Measurements from ENCODE around the gene RBMXL3. TPM values are rescaled to one million over a fixed set of nuclear protein-coding genes. Genes with fewer than 3 reads are reported as not detected.
"Not testable (repeated sequence)": the region's sequence is repeated elsewhere in the genome, so short reads cannot be mapped to it uniquely, and the experiment has no call there.

RBMXL3 gene
- total and polyA plus RNA-seq, 5 donors from 2014 or later = not detected

GRCh38 chrX:115189646-115190635, 731 bp downstream of the RBMXL3 start:
- Histone ChIP-seq H3K9me3 (ENCODE audit: control insufficient read depth in 2 of 2, low read length in 2 of 2) (no peaks in the 10 kb centered on the region), H3K36me3 (ENCODE audit: control insufficient read depth, insufficient read depth, low read length) (no peaks in the 10 kb centered on the region), H3K4me1 (ENCODE audit: control insufficient read depth, insufficient read depth, low read length, poor library complexity, severe bottlenecking) (no peaks in the 10 kb centered on the region), H3K27ac (ENCODE audit: insufficient read depth, low read length, poor library complexity, severe bottlenecking) (no peak overlapping the region), H3K27me3 (ENCODE audit: control insufficient read depth, insufficient read depth, low read length) (no peaks in the 10 kb centered on the region), H3K4me3 (ENCODE audit: low read depth, low read length) (no peak overlapping the region)
- peaks cover 0 to 6% (median 0%) of the 10 kb centered on the region in 4 donors for H3K4me1 Mint-ChIP-seq
- no peak overlapping the region for H3K4me3 Mint-ChIP-seq
- DNase-seq = no peak
- no peaks in the 10 kb centered on the region for H3K27me3 Mint-ChIP-seq
- no peaks in the 10 kb centered on the region for H3K36me3 Mint-ChIP-seq
- peaks cover 0 to 6% (median 0%) of the 10 kb centered on the region in 7 donors for H3K9me3 Mint-ChIP-seq
- H3K27ac Mint-ChIP-seq = no peak overlapping the region
- no peak for ATAC-seq (ENCODE audit: low read depth in 2 of 2)

GRCh38 chrX:115190636-115191489, 1.7 kb downstream of the RBMXL3 start:
- H3K9me3 ChIP-seq (ENCODE audit: control insufficient read depth in 2 of 2, low read length in 2 of 2) = no peaks in the 10 kb centered on the region
- Mint-ChIP-seq H3K9me3 (peaks cover 0 to 6% (median 0%) of the 10 kb centered on the region in 7 donors), H3K36me3 (no peaks in the 10 kb centered on the region), H3K27ac (no peak overlapping the region), H3K27me3 (no peaks in the 10 kb centered on the region), H3K4me1 (peaks cover 0 to 6% (median 0%) of the 10 kb centered on the region in 4 donors), H3K4me3 (no peak overlapping the region)
- no peak overlapping the region for H3K27ac ChIP-seq (ENCODE audit: insufficient read depth, low read length, poor library complexity, severe bottlenecking)
- H3K27me3 ChIP-seq (ENCODE audit: control insufficient read depth, insufficient read depth, low read length) = no peaks in the 10 kb centered on the region
- no peaks in the 10 kb centered on the region for H3K4me1 ChIP-seq (ENCODE audit: control insufficient read depth, insufficient read depth, low read length, poor library complexity, severe bottlenecking)
- DNase-seq = no peak
- no peak overlapping the region for H3K4me3 ChIP-seq (ENCODE audit: low read depth, low read length)
- H3K36me3 ChIP-seq (ENCODE audit: control insufficient read depth, insufficient read depth, low read length) = no peaks in the 10 kb centered on the region
- ATAC-seq (ENCODE audit: low read depth in 2 of 2) = no peak

- H3K36me3 ChIP-seq (ENCODE audit: control insufficient read depth, insufficient read depth, low read length) = no peaks in the 10 kb centered on the region
These were observed 2.5 kb downstream of the RBMXL3 start for GRCh38 chrX:115191490-115192243.

GRCh38 chrX:115192244-115192700, 3.1 kb downstream of the RBMXL3 start:
- no peaks in the 10 kb centered on the region for H3K36me3 Mint-ChIP-seq

More at GRCh38 chrX:115191490-115192243, 2.5 kb downstream of the RBMXL3 start:
- no peaks in the 10 kb centered on the region for H3K9me3 ChIP-seq (ENCODE audit: control insufficient read depth in 2 of 2, low read length in 2 of 2)
- Mint-ChIP-seq H3K27me3 (no peaks in the 10 kb centered on the region), H3K9me3 (peaks cover 0 to 6% (median 0%) of the 10 kb centered on the region in 7 donors), H3K27ac (no peak overlapping the region), H3K4me3 (no peak overlapping the region), H3K36me3 (no peaks in the 10 kb centered on the region), H3K4me1 (peaks cover 0 to 6% (median 0%) of the 10 kb centered on the region in 4 donors)
- H3K27ac ChIP-seq (ENCODE audit: insufficient read depth, low read length, poor library complexity, severe bottlenecking) = no peak overlapping the region
- no peak for DNase-seq
- H3K4me3 ChIP-seq (ENCODE audit: low read depth, low read length) = no peak overlapping the region
- H3K27me3 ChIP-seq (ENCODE audit: control insufficient read depth, insufficient read depth, low read length) = no peaks in the 10 kb centered on the region
- no peaks in the 10 kb centered on the region for H3K4me1 ChIP-seq (ENCODE audit: control insufficient read depth, insufficient read depth, low read length, poor library complexity, severe bottlenecking)
- ATAC-seq (ENCODE audit: low read depth in 2 of 2) = no peak

GRCh38 chrX:115204040-115204439, 14.8 kb downstream of the RBMXL3 start:
- Histone ChIP-seq H3K4me3 (ENCODE audit: low read depth, low read length) (no peak overlapping the region), H3K27ac (ENCODE audit: insufficient read depth, low read length, poor library complexity, severe bottlenecking) (no peak overlapping the region), H3K4me1 (ENCODE audit: control insufficient read depth, insufficient read depth, low read length, poor library complexity, severe bottlenecking) (no peaks in the 10 kb centered on the region), H3K27me3 (ENCODE audit: control insufficient read depth, insufficient read depth, low read length) (no peaks in the 10 kb centered on the region), H3K9me3 (ENCODE audit: control insufficient read depth in 2 of 2, low read length in 2 of 2) (no peaks in the 10 kb centered on the region), H3K36me3 (ENCODE audit: control insufficient read depth, insufficient read depth, low read length) (no peaks in the 10 kb centered on the region)
- Mint-ChIP-seq H3K9me3 (peaks cover 0 to 14% (median 4%) of the 10 kb centered on the region in 7 donors), H3K4me3 (no peak overlapping the region), H3K4me1 (no peaks in the 10 kb centered on the region), H3K27ac (no peak overlapping the region), H3K36me3 (no peaks in the 10 kb centered on the region), H3K27me3 (no peaks in the 10 kb centered on the region)
- DNase-seq (no peak), ATAC-seq (ENCODE audit: low read depth in 2 of 2) (no peak)

More at GRCh38 chrX:115192244-115192700, 3.1 kb downstream of the RBMXL3 start:
- ATAC-seq (ENCODE audit: low read depth in 2 of 2) = no peak
- Mint-ChIP-seq H3K4me3 (no peak overlapping the region), H3K27me3 (no peaks in the 10 kb centered on the region), H3K27ac (no peak overlapping the region), H3K4me1 (peaks cover 0 to 6% (median 0%) of the 10 kb centered on the region in 4 donors), H3K9me3 (peaks cover 0 to 6% (median 0%) of the 10 kb centered on the region in 7 donors)
- Histone ChIP-seq H3K36me3 (ENCODE audit: control insufficient read depth, insufficient read depth, low read length) (no peaks in the 10 kb centered on the region), H3K27ac (ENCODE audit: insufficient read depth, low read length, poor library complexity, severe bottlenecking) (no peak overlapping the region), H3K4me1 (ENCODE audit: control insufficient read depth, insufficient read depth, low read length, poor library complexity, severe bottlenecking) (no peaks in the 10 kb centered on the region), H3K9me3 (ENCODE audit: control insufficient read depth in 2 of 2, low read length in 2 of 2) (no peaks in the 10 kb centered on the region), H3K27me3 (ENCODE audit: control insufficient read depth, insufficient read depth, low read length) (no peaks in the 10 kb centered on the region), H3K4me3 (ENCODE audit: low read depth, low read length) (no peak overlapping the region)
- no peak for DNase-seq

GRCh38 chrX:115209547-115209946, 20.3 kb downstream of the RBMXL3 start:
- ATAC-seq (ENCODE audit: low read depth in 2 of 2); H3K27ac Mint-ChIP-seq; H3K4me3 Mint-ChIP-seq; H3K9me3 ChIP-seq (ENCODE audit: control insufficient read depth in 2 of 2, low read length in 2 of 2); H3K27me3 Mint-ChIP-seq; H3K36me3 Mint-ChIP-seq; DNase-seq; H3K4me1 Mint-ChIP-seq; H3K27ac ChIP-seq (ENCODE audit: insufficient read depth, low read length, poor library complexity, severe bottlenecking); H3K9me3 Mint-ChIP-seq; H3K36me3 ChIP-seq (ENCODE audit: control insufficient read depth, insufficient read depth, low read length); H3K27me3 ChIP-seq (ENCODE audit: control insufficient read depth, insufficient read depth, low read length); H3K4me3 ChIP-seq (ENCODE audit: low read depth, low read length); H3K4me1 ChIP-seq (ENCODE audit: control insufficient read depth, insufficient read depth, low read length, poor library complexity, severe bottlenecking): not testable (repeated sequence)

- H3K27me3 ChIP-seq (ENCODE audit: control insufficient read depth, insufficient read depth, low read length) = no peaks in the 10 kb centered on the region
- Mint-ChIP-seq H3K36me3 (no peaks in the 10 kb centered on the region), H3K4me3 (no peak overlapping the region), H3K27ac (no peak overlapping the region), H3K4me1 (no peaks in the 10 kb centered on the region), H3K27me3 (no peaks in the 10 kb centered on the region), H3K9me3 (peaks cover 0 to 4% (median 0%) of the 10 kb centered on the region in 7 donors)
- H3K9me3 ChIP-seq (ENCODE audit: control insufficient read depth in 2 of 2, low read length in 2 of 2) = no peaks in the 10 kb centered on the region
- H3K36me3 ChIP-seq (ENCODE audit: control insufficient read depth, insufficient read depth, low read length) = no peaks in the 10 kb centered on the region
- H3K4me3 ChIP-seq (ENCODE audit: low read depth, low read length) = no peak overlapping the region
- ATAC-seq (ENCODE audit: low read depth in 2 of 2) (no peak), DNase-seq (no peak)
- no peak overlapping the region for H3K27ac ChIP-seq (ENCODE audit: insufficient read depth, low read length, poor library complexity, severe bottlenecking)
- no peaks in the 10 kb centered on the region for H3K4me1 ChIP-seq (ENCODE audit: control insufficient read depth, insufficient read depth, low read length, poor library complexity, severe bottlenecking)
These were observed 24.9 kb downstream of the RBMXL3 start for GRCh38 chrX:115214151-115214550.

Measured in CD4-positive, CD25-positive, alpha-beta regulatory T cell (primary cell).